ENCODE results near the gene IMPG2.

Gene IMPG2

DNA sequence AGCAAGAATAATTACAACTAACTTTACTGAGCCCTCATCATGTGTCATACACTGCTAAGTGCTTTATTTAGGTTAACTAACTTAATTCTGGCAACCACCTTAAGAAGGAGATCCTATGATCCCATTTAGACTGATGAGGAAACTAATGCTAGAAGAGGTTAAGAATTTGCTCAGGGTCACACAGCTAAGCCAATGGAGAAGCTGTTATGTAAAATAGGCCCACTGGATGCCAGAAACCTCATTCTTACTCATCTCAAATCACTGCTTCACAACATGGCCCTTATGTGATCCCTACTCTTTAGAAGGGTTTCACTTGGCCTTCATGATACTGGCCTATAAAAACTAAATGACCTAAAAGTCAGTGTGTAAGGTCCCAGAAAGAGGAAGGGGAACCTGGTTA is 41.2 kb downstream of the IMPG2 start:
- Histone ChIP-seq H3K79me1 (replicated peaks; ENCODE audit: low read length, poor library complexity, severe bottlenecking) (no peaks in the 10 kb centered on the region), H3K4me2 (ENCODE audit: low read length, poor library complexity, severe bottlenecking) (no peak overlapping the region), H2AFZ (ENCODE audit: low read depth, low read length) (no peak overlapping the region), H3K4ac (ENCODE audit: low read depth in 1 of 2, low read length in 2 of 2) (no peak overlapping the region), H2BK120ac (ENCODE audit: low read depth, low read length) (no peak overlapping the region), H3K4me1 (ENCODE audit: control insufficient read depth, insufficient read depth, low read depth, low read length) (no peaks in the 10 kb centered on the region), H3K4me3 (ENCODE audit: insufficient read depth in 1 of 2, low read depth in 1 of 2, low read length in 2 of 2) (no peak overlapping the region), H3K14ac (ENCODE audit: low read length in 2 of 2) (no peak overlapping the region), H3K18ac (ENCODE audit: low read depth in 1 of 2, low read length in 2 of 2) (no peak overlapping the region), H3K36me3 (ENCODE audit: control insufficient read depth in 1 of 2, insufficient read depth in 2 of 2, low read depth in 1 of 2, low read length in 2 of 2) (no peaks in the 10 kb centered on the region), H2AK5ac (ENCODE audit: low read length, severe bottlenecking) (no peak overlapping the region), H2BK15ac (ENCODE audit: low read depth, poor library complexity, severe bottlenecking) (no peak overlapping the region), H3K27me3 (ENCODE audit: control insufficient read depth in 1 of 2, insufficient read depth in 1 of 2, low read length in 2 of 2) (no peaks in the 10 kb centered on the region), H3K27ac (ENCODE audit: low read length, poor library complexity, severe bottlenecking) (no peak overlapping the region), H4K8ac (ENCODE audit: low read length) (no peak overlapping the region), H3K9ac (ENCODE audit: low read length) (no peak overlapping the region), H3K23ac (ENCODE audit: low read length in 2 of 2) (no peak overlapping the region), H4K91ac (ENCODE audit: low read length) (no peak overlapping the region), H2BK5ac (ENCODE audit: low read depth, low read length, poor library complexity, severe bottlenecking) (no peak overlapping the region), H3K9me3 (ENCODE audit: control insufficient read depth, low read length) (no peaks in the 10 kb centered on the region), H2BK12ac (ENCODE audit: low read length in 2 of 2) (no peak overlapping the region)
- no peak for DNase-seq

DNA sequence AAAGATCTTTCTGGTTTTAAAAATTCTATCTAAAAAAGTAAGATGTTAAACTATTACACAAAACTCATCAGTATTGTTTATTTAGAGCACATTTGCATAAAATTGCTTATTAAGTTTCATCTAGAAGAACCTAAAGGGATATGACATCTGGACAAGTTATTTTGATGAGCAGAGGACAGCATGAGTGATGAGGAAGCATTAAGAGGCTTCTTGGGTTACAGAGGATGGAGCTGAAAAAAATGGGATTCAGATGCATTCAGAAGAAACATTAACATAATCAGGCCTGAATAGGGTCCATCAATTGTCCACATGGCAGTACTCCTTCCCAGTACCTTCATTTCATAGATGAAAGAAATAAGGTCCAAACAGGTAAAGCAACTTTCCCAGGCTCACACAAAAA is 41.6 kb downstream of the IMPG2 start:
- Histone ChIP-seq H3K23ac (ENCODE audit: low read length in 2 of 2) (no peak overlapping the region), H4K8ac (ENCODE audit: low read length) (no peak overlapping the region), H3K27ac (ENCODE audit: low read length, poor library complexity, severe bottlenecking) (no peak overlapping the region), H2AFZ (ENCODE audit: low read depth, low read length) (no peak overlapping the region), H2AK5ac (ENCODE audit: low read length, severe bottlenecking) (no peak overlapping the region), H2BK120ac (ENCODE audit: low read depth, low read length) (no peak overlapping the region), H3K9ac (ENCODE audit: low read length) (no peak overlapping the region), H3K9me3 (ENCODE audit: control insufficient read depth, low read length) (no peaks in the 10 kb centered on the region), H3K4me3 (ENCODE audit: insufficient read depth in 1 of 2, low read depth in 1 of 2, low read length in 2 of 2) (no peak overlapping the region), H3K4me1 (ENCODE audit: control insufficient read depth, insufficient read depth, low read depth, low read length) (no peaks in the 10 kb centered on the region), H2BK5ac (ENCODE audit: low read depth, low read length, poor library complexity, severe bottlenecking) (no peak overlapping the region), H2BK15ac (ENCODE audit: low read depth, poor library complexity, severe bottlenecking) (no peak overlapping the region), H3K4me2 (ENCODE audit: low read length, poor library complexity, severe bottlenecking) (no peak overlapping the region), H4K91ac (ENCODE audit: low read length) (no peak overlapping the region), H3K79me1 (replicated peaks; ENCODE audit: low read length, poor library complexity, severe bottlenecking) (no peaks in the 10 kb centered on the region), H2BK12ac (ENCODE audit: low read length in 2 of 2) (no peak overlapping the region), H3K18ac (ENCODE audit: low read depth in 1 of 2, low read length in 2 of 2) (no peak overlapping the region), H3K14ac (ENCODE audit: low read length in 2 of 2) (no peak overlapping the region), H3K36me3 (ENCODE audit: control insufficient read depth in 1 of 2, insufficient read depth in 2 of 2, low read depth in 1 of 2, low read length in 2 of 2) (no peaks in the 10 kb centered on the region), H3K4ac (ENCODE audit: low read depth in 1 of 2, low read length in 2 of 2) (no peak overlapping the region), H3K27me3 (ENCODE audit: control insufficient read depth in 1 of 2, insufficient read depth in 1 of 2, low read length in 2 of 2) (no peaks in the 10 kb centered on the region)
- no peak for DNase-seq

DNA sequence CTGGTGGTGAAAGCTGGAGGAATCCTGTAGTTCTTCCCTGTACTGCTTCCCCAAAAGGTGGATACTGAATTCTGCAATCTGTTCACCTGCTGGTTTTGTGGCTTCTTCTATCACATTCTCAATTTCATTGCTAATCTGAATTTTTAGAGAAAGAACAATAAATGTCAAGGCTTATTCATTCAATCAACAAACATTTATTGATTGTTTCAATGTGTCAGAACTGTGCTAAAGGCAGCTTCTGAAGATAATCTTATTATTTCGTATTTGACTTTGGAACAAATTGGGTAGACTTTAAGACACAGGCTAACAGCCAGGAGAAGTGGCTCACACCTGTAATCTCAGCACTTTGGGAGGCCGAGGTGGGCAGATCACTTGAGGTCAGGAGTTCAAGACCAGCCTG is 46.8 kb downstream of the IMPG2 start:
- no peak for DNase-seq
- Histone ChIP-seq H3K23ac (ENCODE audit: low read length in 2 of 2) (no peak overlapping the region), H3K4ac (ENCODE audit: low read depth in 1 of 2, low read length in 2 of 2) (no peak overlapping the region), H3K4me2 (ENCODE audit: low read length, poor library complexity, severe bottlenecking) (no peak overlapping the region), H3K27me3 (ENCODE audit: control insufficient read depth in 1 of 2, insufficient read depth in 1 of 2, low read length in 2 of 2) (no peaks in the 10 kb centered on the region), H3K18ac (ENCODE audit: low read depth in 1 of 2, low read length in 2 of 2) (no peak overlapping the region), H3K14ac (ENCODE audit: low read length in 2 of 2) (no peak overlapping the region), H2AFZ (ENCODE audit: low read depth, low read length) (no peak overlapping the region), H3K36me3 (ENCODE audit: control insufficient read depth in 1 of 2, insufficient read depth in 2 of 2, low read depth in 1 of 2, low read length in 2 of 2) (peaks cover 0 to 8% of the 10 kb centered on the region in 2 experiments), H3K9me3 (ENCODE audit: control insufficient read depth, low read length) (no peaks in the 10 kb centered on the region), H4K8ac (ENCODE audit: low read length) (no peak overlapping the region), H2AK5ac (ENCODE audit: low read length, severe bottlenecking) (no peak overlapping the region), H3K79me1 (replicated peaks; ENCODE audit: low read length, poor library complexity, severe bottlenecking) (no peaks in the 10 kb centered on the region), H3K4me3 (ENCODE audit: insufficient read depth in 1 of 2, low read depth in 1 of 2, low read length in 2 of 2) (no peak overlapping the region), H2BK120ac (ENCODE audit: low read depth, low read length) (no peak overlapping the region), H2BK5ac (ENCODE audit: low read depth, low read length, poor library complexity, severe bottlenecking) (no peak overlapping the region), H4K91ac (ENCODE audit: low read length) (no peak overlapping the region), H2BK12ac (ENCODE audit: low read length in 2 of 2) (no peak overlapping the region), H3K4me1 (ENCODE audit: control insufficient read depth, insufficient read depth, low read depth, low read length) (no peaks in the 10 kb centered on the region), H2BK15ac (ENCODE audit: low read depth, poor library complexity, severe bottlenecking) (no peak overlapping the region), H3K9ac (ENCODE audit: low read length) (no peak overlapping the region), H3K27ac (ENCODE audit: low read length, poor library complexity, severe bottlenecking) (no peak overlapping the region)
- WGBS = 97% methylated on average over 2 of the region's 2 CpGs

DNA sequence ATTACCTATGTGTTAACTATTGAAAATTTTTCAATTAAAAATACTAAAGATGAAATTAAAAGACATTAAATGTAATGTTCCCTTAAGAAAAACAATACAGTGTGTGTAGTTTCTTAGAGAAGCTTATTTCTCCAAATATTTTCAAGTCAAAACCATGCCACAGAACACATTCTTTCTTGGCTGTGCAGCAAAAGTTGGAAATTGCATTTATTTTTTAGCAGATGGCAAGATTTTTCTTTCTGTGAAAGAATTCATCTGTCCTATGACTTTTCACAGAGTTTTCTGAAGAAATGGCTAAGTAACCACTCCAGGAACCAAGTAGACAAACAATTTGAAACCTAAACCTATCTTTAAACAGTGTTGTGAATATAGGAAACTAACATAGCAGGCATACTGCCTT is 47.2 kb downstream of the IMPG2 start:
- Histone ChIP-seq H3K27me3 (ENCODE audit: control insufficient read depth in 1 of 2, insufficient read depth in 1 of 2, low read length in 2 of 2) (no peaks in the 10 kb centered on the region), H4K91ac (ENCODE audit: low read length) (no peak overlapping the region), H3K9ac (ENCODE audit: low read length) (no peak overlapping the region), H3K4me2 (ENCODE audit: low read length, poor library complexity, severe bottlenecking) (no peak overlapping the region), H3K36me3 (ENCODE audit: control insufficient read depth in 1 of 2, insufficient read depth in 2 of 2, low read depth in 1 of 2, low read length in 2 of 2) (peaks cover 0 to 8% of the 10 kb centered on the region in 2 experiments), H2BK12ac (ENCODE audit: low read length in 2 of 2) (no peak overlapping the region), H3K9me3 (ENCODE audit: control insufficient read depth, low read length) (no peaks in the 10 kb centered on the region), H3K14ac (ENCODE audit: low read length in 2 of 2) (no peak overlapping the region), H2AFZ (ENCODE audit: low read depth, low read length) (no peak overlapping the region), H2AK5ac (ENCODE audit: low read length, severe bottlenecking) (no peak overlapping the region), H2BK15ac (ENCODE audit: low read depth, poor library complexity, severe bottlenecking) (no peak overlapping the region), H3K4me3 (ENCODE audit: insufficient read depth in 1 of 2, low read depth in 1 of 2, low read length in 2 of 2) (no peak overlapping the region), H3K23ac (ENCODE audit: low read length in 2 of 2) (no peak overlapping the region), H3K79me1 (replicated peaks; ENCODE audit: low read length, poor library complexity, severe bottlenecking) (no peaks in the 10 kb centered on the region), H4K8ac (ENCODE audit: low read length) (no peak overlapping the region), H3K18ac (ENCODE audit: low read depth in 1 of 2, low read length in 2 of 2) (no peak overlapping the region), H3K4ac (ENCODE audit: low read depth in 1 of 2, low read length in 2 of 2) (no peak overlapping the region), H2BK120ac (ENCODE audit: low read depth, low read length) (no peak overlapping the region), H3K4me1 (ENCODE audit: control insufficient read depth, insufficient read depth, low read depth, low read length) (no peaks in the 10 kb centered on the region), H3K27ac (ENCODE audit: low read length, poor library complexity, severe bottlenecking) (no peak overlapping the region), H2BK5ac (ENCODE audit: low read depth, low read length, poor library complexity, severe bottlenecking) (no peak overlapping the region)
- no peak for DNase-seq

Data from mesenchymal stem cell (in vitro differentiated cells and primary cell).